Upper lobe of left lung (tissue), 4 donors: Measurements from ENCODE around the gene SNX33.

Source experiments
- CTCF ChIP-seq, 6 experiments: fragments of 450-650 bp in 4 of 6; fragments of 200-600 bp in 2 of 6; sonication (generic) in 2 of 6; IDR thresholded peaks; one replicate each; pipeline ENCODE4 v1.5.1; 2016 to 2019; ENCODE audit warnings: antibody characterized with exemption in 6 of 6
- EP300 ChIP-seq, 4 donors: sonication (generic); formaldehyde crosslinking; IDR thresholded peaks; one replicate each; pipeline ENCODE4 v1.5.1; 2017; ENCODE audit warnings: antibody characterized with exemption in 4 of 4, control low read depth in 2 of 4
- POLR2A ChIP-seq, 4 donors: fragments of 450-650 bp; IDR thresholded peaks; one replicate each; pipeline ENCODE4 v1.5.1; 2016 to 2017; ENCODE audit warnings: antibody characterized with exemption in 4 of 4, mild to moderate bottlenecking in 2 of 4

DNA sequence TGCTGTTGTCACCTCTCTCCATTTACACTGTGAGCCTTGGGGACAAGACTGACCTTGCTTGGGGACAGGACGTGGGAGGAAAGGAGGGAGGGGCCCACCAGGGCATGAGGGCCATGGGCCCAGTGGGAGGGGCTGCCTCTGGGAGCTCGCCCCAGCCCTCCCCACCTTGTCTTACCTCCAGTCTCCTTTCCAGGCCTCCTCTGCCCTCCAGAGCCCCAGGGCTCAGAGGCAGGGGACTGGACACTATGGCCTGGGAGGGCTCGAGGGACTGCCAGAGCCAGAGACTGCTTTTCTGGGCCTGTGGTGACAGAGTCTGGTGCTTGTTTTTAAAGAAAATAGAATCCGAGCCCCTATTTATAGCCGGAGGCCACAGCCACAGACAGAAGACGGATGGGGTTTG is 54.7 kb downstream of the SNX33 start:
- TF ChIP-seq EP300 (IDR thresholded peaks at IDR 0.05) (no peak), POLR2A (IDR thresholded peaks at IDR 0.05) (no peak), CTCF (IDR thresholded peaks at IDR 0.05) (no peak)
